ENCODE measurements around the gene CTNNBL1. TPM values are rescaled to one million over a fixed set of nuclear protein-coding genes. Genes with fewer than 3 reads are reported as not detected.

Gene CTNNBL1
- total RNA-seq, 1 experiment from 2014 or later, result 64.4 TPM

DNA sequence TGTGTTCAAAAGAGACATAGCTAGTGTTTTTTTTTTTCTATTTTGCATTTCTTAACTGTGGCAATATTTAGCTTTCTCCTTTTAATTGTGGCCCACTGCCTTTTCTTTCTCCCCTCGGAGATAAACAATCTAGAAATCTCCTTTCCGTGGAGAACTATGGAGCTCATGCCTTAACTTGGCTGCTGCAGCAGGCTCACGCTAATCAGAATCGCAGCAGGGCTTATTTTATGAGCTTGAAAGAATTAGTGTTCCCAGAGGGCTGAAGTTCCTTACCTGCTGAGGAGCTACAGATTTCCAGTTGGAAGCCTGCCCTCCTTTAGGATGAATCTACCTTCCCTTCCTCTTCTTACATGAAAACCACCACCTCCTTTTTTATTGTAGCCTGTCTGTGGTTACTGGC, 35.6 kb downstream of the CTNNBL1 start:
- ATAC-seq (no peak), DNase-seq (ENCODE audit: low spot score) (no peak)
- Mint-ChIP-seq H3K27ac (no peak overlapping the region), H3K36me3 (no peaks in the 10 kb centered on the region), H3K4me3 (no peak overlapping the region), H3K4me1 (peaks cover 43% of the 10 kb centered on the region), H3K9me3 (no peaks in the 10 kb centered on the region), H3K27me3 (ENCODE audit: low read depth) (no peaks in the 10 kb centered on the region)
- CTCF ChIA-PET, result interaction anchor here (0.7 to 1.7 kb wide), 4 partner anchors 25 to 263 kb away, joined by 3 to 7 read pairs (median 4); no protein-coding TSS in a partner anchor
- TF ChIP-seq OVOL2 (CRISPR knock-in tag; IDR thresholded peaks at IDR 0.05; ENCODE audit: borderline replicate concordance) (no peak), MYBL2 (CRISPR knock-in tag; IDR thresholded peaks at IDR 0.05) (no peak), TEAD4 (CRISPR knock-in tag; IDR thresholded peaks at IDR 0.05) (no peak), JAZF1 (CRISPR knock-in tag; IDR thresholded peaks at IDR 0.05) (no peak), EMX1 (CRISPR knock-in tag; IDR thresholded peaks at IDR 0.05) (no peak)
- POLR2A ChIA-PET, result no interaction called here

DNA sequence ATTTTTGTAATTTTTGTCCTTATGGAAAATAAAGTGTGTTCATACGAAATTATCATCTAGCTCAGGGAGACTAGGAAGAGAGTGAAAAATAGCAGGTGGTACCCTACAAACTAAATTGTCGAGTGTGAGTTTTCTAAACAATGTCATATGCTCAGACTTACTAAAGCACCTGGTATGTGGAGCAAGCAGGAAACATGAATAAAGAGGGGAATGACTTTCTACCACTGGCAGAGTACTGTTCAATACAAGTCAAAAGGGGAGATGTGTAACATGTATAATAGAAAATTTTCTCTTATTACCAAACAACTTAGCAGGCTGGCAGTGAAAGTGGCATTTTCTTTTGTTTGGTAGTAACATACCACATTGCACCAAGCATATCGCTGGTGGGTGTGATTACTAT, 36.1 kb downstream of the CTNNBL1 start:
- ATAC-seq (no peak), DNase-seq (ENCODE audit: low spot score) (no peak)
- Mint-ChIP-seq H3K4me3 (no peak overlapping the region), H3K27ac (no peak overlapping the region), H3K27me3 (ENCODE audit: low read depth) (no peaks in the 10 kb centered on the region), H3K36me3 (no peaks in the 10 kb centered on the region), H3K4me1 (peaks cover 43% of the 10 kb centered on the region), H3K9me3 (no peaks in the 10 kb centered on the region)
- no peak for TF ChIP-seq MXD4 (CRISPR knock-in tag; IDR thresholded peaks at IDR 0.05; ENCODE audit: borderline replicate concordance)
- TF ChIP-seq, protein P1, sequence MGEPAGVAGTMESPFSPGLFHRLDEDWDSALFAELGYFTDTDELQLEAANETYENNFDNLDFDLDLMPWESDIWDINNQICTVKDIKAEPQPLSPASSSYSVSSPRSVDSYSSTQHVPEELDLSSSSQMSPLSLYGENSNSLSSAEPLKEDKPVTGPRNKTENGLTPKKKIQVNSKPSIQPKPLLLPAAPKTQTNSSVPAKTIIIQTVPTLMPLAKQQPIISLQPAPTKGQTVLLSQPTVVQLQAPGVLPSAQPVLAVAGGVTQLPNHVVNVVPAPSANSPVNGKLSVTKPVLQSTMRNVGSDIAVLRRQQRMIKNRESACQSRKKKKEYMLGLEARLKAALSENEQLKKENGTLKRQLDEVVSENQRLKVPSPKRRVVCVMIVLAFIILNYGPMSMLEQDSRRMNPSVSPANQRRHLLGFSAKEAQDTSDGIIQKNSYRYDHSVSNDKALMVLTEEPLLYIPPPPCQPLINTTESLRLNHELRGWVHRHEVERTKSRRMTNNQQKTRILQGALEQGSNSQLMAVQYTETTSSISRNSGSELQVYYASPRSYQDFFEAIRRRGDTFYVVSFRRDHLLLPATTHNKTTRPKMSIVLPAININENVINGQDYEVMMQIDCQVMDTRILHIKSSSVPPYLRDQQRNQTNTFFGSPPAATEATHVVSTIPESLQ (CRISPR knock-in tag; IDR thresholded peaks at IDR 0.05), result no peak
- TF ChIP-seq, protein P2, sequence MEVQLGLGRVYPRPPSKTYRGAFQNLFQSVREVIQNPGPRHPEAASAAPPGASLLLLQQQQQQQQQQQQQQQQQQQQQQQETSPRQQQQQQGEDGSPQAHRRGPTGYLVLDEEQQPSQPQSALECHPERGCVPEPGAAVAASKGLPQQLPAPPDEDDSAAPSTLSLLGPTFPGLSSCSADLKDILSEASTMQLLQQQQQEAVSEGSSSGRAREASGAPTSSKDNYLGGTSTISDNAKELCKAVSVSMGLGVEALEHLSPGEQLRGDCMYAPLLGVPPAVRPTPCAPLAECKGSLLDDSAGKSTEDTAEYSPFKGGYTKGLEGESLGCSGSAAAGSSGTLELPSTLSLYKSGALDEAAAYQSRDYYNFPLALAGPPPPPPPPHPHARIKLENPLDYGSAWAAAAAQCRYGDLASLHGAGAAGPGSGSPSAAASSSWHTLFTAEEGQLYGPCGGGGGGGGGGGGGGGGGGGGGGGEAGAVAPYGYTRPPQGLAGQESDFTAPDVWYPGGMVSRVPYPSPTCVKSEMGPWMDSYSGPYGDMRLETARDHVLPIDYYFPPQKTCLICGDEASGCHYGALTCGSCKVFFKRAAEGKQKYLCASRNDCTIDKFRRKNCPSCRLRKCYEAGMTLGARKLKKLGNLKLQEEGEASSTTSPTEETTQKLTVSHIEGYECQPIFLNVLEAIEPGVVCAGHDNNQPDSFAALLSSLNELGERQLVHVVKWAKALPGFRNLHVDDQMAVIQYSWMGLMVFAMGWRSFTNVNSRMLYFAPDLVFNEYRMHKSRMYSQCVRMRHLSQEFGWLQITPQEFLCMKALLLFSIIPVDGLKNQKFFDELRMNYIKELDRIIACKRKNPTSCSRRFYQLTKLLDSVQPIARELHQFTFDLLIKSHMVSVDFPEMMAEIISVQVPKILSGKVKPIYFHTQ (CRISPR knock-in tag; IDR thresholded peaks at IDR 0.05), result no peak
- no peak for TF ChIP-seq CBFB (CRISPR knock-in tag; IDR thresholded peaks at IDR 0.05; ENCODE audit: low read depth)
- no peak for TF ChIP-seq FOXJ3 (CRISPR knock-in tag; IDR thresholded peaks at IDR 0.05; ENCODE audit: borderline replicate concordance)
- TF ChIP-seq, protein P3, sequence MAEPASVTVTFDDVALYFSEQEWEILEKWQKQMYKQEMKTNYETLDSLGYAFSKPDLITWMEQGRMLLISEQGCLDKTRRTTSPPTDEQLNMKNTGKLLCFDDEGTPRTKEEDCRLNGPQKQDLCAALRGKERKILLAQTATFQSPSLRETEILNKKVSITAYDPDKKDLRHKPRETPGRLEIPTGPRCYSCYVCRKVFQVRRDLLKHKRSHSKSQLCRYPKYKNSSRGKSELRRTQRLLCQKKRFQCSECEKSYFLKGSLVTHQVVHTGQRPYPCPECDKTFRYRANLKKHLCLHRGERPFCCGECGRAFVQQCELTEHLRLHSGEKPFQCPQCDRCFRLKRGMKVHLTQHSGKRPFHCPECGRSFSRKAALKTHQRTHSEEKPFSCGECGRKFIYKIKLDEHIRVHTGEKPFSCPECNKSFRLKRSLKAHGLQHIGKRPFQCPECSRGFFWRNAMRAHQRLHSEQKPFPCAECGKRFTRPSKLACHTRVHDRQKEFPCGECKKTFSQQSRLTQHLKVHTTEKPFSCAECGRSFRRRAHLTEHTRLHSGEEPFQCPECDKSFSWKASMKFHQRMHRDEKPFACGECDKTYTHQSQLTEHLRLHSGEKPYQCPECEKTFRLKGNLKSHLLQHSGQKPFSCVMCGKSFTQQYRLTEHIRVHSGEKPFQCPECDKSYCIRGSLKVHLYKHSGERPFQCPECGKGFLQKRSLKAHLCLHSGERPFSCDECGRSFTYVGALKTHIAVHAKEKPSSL (CRISPR knock-in tag; conservative IDR thresholded peaks at IDR 0.05), result no peak
- TF ChIP-seq SOX15 (CRISPR knock-in tag; IDR thresholded peaks at IDR 0.05), result no peak
- no peak for TF ChIP-seq GABPB1 (CRISPR knock-in tag; IDR thresholded peaks at IDR 0.05)
- TF ChIP-seq EMX1 (CRISPR knock-in tag; IDR thresholded peaks at IDR 0.05), result no peak
- no peak for TF ChIP-seq TCF7 (CRISPR knock-in tag; IDR thresholded peaks at IDR 0.05; ENCODE audit: low read depth)
- TF ChIP-seq, protein P4, sequence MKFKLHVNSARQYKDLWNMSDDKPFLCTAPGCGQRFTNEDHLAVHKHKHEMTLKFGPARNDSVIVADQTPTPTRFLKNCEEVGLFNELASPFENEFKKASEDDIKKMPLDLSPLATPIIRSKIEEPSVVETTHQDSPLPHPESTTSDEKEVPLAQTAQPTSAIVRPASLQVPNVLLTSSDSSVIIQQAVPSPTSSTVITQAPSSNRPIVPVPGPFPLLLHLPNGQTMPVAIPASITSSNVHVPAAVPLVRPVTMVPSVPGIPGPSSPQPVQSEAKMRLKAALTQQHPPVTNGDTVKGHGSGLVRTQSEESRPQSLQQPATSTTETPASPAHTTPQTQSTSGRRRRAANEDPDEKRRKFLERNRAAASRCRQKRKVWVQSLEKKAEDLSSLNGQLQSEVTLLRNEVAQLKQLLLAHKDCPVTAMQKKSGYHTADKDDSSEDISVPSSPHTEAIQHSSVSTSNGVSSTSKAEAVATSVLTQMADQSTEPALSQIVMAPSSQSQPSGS (CRISPR knock-in tag; IDR thresholded peaks at IDR 0.05; ENCODE audit: borderline replicate concordance, low read depth), result no peak
- TF ChIP-seq, protein P5, sequence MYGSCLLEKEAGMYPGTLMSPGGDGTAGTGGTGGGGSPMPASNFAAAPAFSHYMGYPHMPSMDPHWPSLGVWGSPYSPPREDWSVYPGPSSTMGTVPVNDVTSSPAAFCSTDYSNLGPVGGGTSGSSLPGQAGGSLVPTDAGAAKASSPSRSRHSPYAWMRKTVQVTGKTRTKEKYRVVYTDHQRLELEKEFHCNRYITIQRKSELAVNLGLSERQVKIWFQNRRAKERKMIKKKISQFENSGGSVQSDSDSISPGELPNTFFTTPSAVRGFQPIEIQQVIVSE (CRISPR knock-in tag; IDR thresholded peaks at IDR 0.05; ENCODE audit: borderline replicate concordance), result no peak
- CTCF ChIA-PET, result interaction anchor here (0.7 to 1.7 kb wide), 5 partner anchors 25 to 263 kb away, joined by 3 to 7 read pairs (median 3); no protein-coding TSS in a partner anchor
- POLR2A ChIA-PET, result no interaction called here
